Caco-2 (cell line): ENCODE results near the gene VCAN. TPM values are rescaled to one million over a fixed set of nuclear protein-coding genes. Genes with fewer than 3 reads are reported as not detected.

Experiments
- BruUV-seq: library from RNA; stranded (reverse); fragments of 400-500 nt; replicated peaks from 2 replicates; lab custom pipeline; 2021; lab: Mats Ljungman, UMichigan
- CTCF ChIA-PET: fragments of 300-600 bp; sonication (Branson Sonifier 250); formaldehyde crosslinking; loops from one replicate; lab custom pipeline; 2022; ENCODE audit warnings: antibody characterized with exemption; lab: Charles Lee
- POLR2A ChIA-PET: fragments of 300-600 bp; sonication (Branson Sonifier 250); formaldehyde crosslinking; loops from one replicate; lab custom pipeline; 2022; ENCODE audit warnings: antibody characterized with exemption; lab: Charles Lee
- DNase-seq, 2 experiments: peaks; one replicate each; pipeline versions ENCODE4 v3.0.0 to v3.0.0-alpha.2; 2020 to 2022
- H3K27me3 ChIP-seq: replicated peaks from 2 replicates; pipeline ENCODE4 v1.6.0; 2011; ENCODE audit warnings: low read length; ENCODE audit not compliant: control insufficient read depth, insufficient read depth
- H3K36me3 ChIP-seq: 2 replicates; pipeline ENCODE4 v1.5.1; 2011; ENCODE audit warnings: low read length; ENCODE audit not compliant: control insufficient read depth, insufficient read depth
- H3K4me1 ChIP-seq: fragments of 250-450 bp; sonication (Bioruptor Pico); 2 replicates; pipeline ENCODE4 v1.5.1; 2020; ENCODE audit warnings: mild to moderate bottlenecking
- H3K4me3 ChIP-seq: 2 replicates; pipeline ENCODE4 v1.5.1; 2011; ENCODE audit warnings: low read depth, mild to moderate bottlenecking, control low read depth, low read length
- H3K9me3 ChIP-seq: fragments of 250-450 bp; sonication (Bioruptor Pico); 2 replicates; pipeline ENCODE4 v1.5.1; 2020; ENCODE audit warnings: mild to moderate bottlenecking, moderate library complexity
- H3K27ac Mint-ChIP-seq: one replicate; pipeline ENCODE4 v1.8.0; 2022; ENCODE audit warnings: mixed read lengths; ENCODE audit not compliant: unreplicated experiment
- H3K27me3 Mint-ChIP-seq: one replicate; pipeline ENCODE4 v1.8.0; 2022; ENCODE audit warnings: mixed read lengths; ENCODE audit not compliant: insufficient read depth, unreplicated experiment
- H3K36me3 Mint-ChIP-seq: one replicate; pipeline ENCODE4 v1.8.0; 2022; ENCODE audit warnings: mild to moderate bottlenecking, mixed read lengths; ENCODE audit not compliant: insufficient read depth, unreplicated experiment
- H3K4me1 Mint-ChIP-seq: one replicate; pipeline ENCODE4 v1.8.0; 2022; ENCODE audit warnings: low read depth, mixed read lengths; ENCODE audit not compliant: unreplicated experiment
- H3K4me3 Mint-ChIP-seq: one replicate; pipeline ENCODE4 v1.8.0; 2022; ENCODE audit warnings: mild to moderate bottlenecking, moderate library complexity, mixed read lengths; ENCODE audit not compliant: unreplicated experiment
- H3K9me3 Mint-ChIP-seq: one replicate; pipeline ENCODE4 v1.8.0; 2022; ENCODE audit warnings: mixed read lengths; ENCODE audit not compliant: unreplicated experiment
- intact Hi-C: fragments of 100-400 bp; cut with micrococcal nuclease; formaldehyde crosslinking; loops from one replicate; pipeline ENCODE4 v1.10.0; 2022; ENCODE audit not compliant: unreplicated experiment
- total RNA-seq: library from RNA; stranded (reverse); gene quantifications from 2 replicates; pipeline ENCODE4 v1.2.3, GENCODE V29; 2022
- TF ChIP-seq, protein P1 (sequence below), 2 experiments: fragments of 200-600 bp in 1 of 2; IDR thresholded peaks; 1 replicate in 1 of 2; 2 replicates in 1 of 2; pipeline versions ENCODE4 v1.5.1 to v1.8.0; 2011 to 2022; ENCODE audit warnings: antibody characterized with exemption in 1 of 2, control low read depth in 1 of 2, inconsistent platforms in 1 of 2, low read depth in 1 of 2, low read length in 1 of 2, mild to moderate bottlenecking in 1 of 2, moderate library complexity in 1 of 2; ENCODE audit not compliant: insufficient read depth in 1 of 2, severe bottlenecking in 1 of 2, unreplicated experiment in 1 of 2

The VCAN gene
- total RNA-seq, 1 experiment from 2014 or later: 27.4 TPM

DNA sequence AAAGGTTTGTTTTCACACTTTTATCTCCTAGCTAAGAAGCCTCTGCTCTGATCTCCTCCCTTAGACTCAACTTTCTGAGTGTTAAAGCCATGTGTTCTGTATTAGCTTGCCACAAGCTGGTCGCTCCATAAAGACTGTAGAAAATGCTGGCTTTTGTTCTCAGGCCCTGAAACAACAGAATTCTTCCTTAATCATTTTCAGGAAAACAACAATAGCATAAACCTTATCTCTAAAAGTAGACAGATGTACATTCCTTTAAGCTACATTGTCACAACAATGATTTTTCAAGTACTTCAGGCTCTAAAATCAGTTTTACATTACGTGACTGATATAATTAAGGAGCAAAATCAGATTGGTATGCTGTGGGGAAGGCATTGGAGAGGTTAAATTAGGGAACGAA, 41.9 kb downstream of the VCAN start:
- Histone ChIP-seq H3K4me3 (no peak overlapping the region), H3K4me1 (no peaks in the 10 kb centered on the region), H3K36me3 (no peaks in the 10 kb centered on the region), H3K27me3 (no peaks in the 10 kb centered on the region), H3K9me3 (no peaks in the 10 kb centered on the region)
- DNase-seq: no peak
- H3K4me3 Mint-ChIP-seq: no peak overlapping the region
- no TSS peak for BruUV-seq
- ChIA-PET CTCF (no interaction called here), POLR2A (no interaction called here)
- no peaks in the 10 kb centered on the region for H3K27me3 Mint-ChIP-seq
- no peaks in the 10 kb centered on the region for H3K4me1 Mint-ChIP-seq
- intact Hi-C loops: no loop called here
- no peak overlapping the region for H3K27ac Mint-ChIP-seq
- TF ChIP-seq, protein P1, sequence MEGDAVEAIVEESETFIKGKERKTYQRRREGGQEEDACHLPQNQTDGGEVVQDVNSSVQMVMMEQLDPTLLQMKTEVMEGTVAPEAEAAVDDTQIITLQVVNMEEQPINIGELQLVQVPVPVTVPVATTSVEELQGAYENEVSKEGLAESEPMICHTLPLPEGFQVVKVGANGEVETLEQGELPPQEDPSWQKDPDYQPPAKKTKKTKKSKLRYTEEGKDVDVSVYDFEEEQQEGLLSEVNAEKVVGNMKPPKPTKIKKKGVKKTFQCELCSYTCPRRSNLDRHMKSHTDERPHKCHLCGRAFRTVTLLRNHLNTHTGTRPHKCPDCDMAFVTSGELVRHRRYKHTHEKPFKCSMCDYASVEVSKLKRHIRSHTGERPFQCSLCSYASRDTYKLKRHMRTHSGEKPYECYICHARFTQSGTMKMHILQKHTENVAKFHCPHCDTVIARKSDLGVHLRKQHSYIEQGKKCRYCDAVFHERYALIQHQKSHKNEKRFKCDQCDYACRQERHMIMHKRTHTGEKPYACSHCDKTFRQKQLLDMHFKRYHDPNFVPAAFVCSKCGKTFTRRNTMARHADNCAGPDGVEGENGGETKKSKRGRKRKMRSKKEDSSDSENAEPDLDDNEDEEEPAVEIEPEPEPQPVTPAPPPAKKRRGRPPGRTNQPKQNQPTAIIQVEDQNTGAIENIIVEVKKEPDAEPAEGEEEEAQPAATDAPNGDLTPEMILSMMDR (IDR thresholded peaks at IDR 0.05; ENCODE audit: insufficient read depth in 1 of 2, low read depth in 1 of 2, low read length in 1 of 2, severe bottlenecking in 1 of 2, unreplicated experiment in 1 of 2): no peak
- no peaks in the 10 kb centered on the region for H3K36me3 Mint-ChIP-seq
- H3K9me3 Mint-ChIP-seq: no peaks in the 10 kb centered on the region

DNA sequence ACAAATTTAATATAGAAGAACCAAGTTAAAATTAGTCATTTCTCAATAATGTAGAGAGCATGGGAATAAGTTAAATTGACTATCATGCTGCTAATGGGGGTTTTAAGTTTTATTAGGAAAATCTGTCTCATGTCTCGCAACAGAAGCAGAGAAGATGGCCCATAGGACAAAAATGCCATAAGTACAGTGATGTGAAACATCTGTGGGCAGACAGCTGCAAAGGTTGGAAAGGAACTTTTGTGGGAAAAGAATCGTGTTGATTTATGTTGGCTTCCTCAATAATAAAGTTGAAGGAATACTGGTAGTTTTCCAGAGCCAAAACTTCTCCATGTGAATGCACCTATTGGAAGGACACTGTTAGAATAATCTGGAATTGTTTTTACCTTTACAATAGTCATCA, 44.8 kb downstream of the VCAN start:
- CTCF ChIA-PET: no interaction called here
- TF ChIP-seq, protein P1 (IDR thresholded peaks at IDR 0.05; ENCODE audit: insufficient read depth in 1 of 2, low read depth in 1 of 2, low read length in 1 of 2, severe bottlenecking in 1 of 2, unreplicated experiment in 1 of 2): no peak
- Mint-ChIP-seq H3K27me3 (no peaks in the 10 kb centered on the region), H3K9me3 (peaks cover 7% of the 10 kb centered on the region), H3K36me3 (no peaks in the 10 kb centered on the region), H3K27ac (no peak overlapping the region), H3K4me1 (no peaks in the 10 kb centered on the region), H3K4me3 (no peak overlapping the region)
- no peak overlapping the region for H3K4me3 ChIP-seq
- H3K4me1 ChIP-seq: no peaks in the 10 kb centered on the region
- intact Hi-C loops: no loop called here
- BruUV-seq: no TSS peak
- H3K36me3 ChIP-seq: no peaks in the 10 kb centered on the region
- DNase-seq: no peak
- POLR2A ChIA-PET: no interaction called here
- H3K27me3 ChIP-seq: no peaks in the 10 kb centered on the region
- no peaks in the 10 kb centered on the region for H3K9me3 ChIP-seq

DNA sequence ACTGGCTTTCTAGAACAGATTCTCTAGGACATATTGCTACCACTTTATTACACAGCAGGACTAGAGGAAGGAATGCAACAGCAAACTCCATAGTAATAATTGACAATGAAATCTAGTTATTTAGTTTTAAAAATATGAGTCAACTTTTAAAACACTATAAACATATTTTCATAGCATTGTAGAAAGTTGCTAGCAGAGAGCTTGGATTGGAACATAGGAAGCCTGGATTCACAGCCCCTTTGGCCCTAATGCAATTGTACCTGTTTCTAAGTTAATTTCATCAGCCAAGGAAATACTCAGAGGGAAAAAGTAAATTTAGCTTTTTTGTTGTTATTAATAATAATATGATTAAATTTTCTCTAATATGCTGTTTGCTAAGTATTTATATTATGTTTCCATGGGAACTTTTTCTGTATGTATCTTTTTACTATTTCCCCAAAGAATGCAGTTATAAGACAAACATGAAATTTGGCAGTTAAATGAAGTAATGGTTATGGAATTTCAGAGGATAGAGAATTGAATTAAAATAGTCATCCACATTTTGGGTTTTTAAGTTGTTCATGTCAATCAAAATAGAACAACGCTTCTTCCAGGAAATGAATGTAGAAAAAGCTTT, 45.6 kb downstream of the VCAN start:
- Mint-ChIP-seq H3K4me3 (no peak overlapping the region), H3K4me1 (no peaks in the 10 kb centered on the region), H3K27me3 (no peaks in the 10 kb centered on the region), H3K27ac (no peak overlapping the region), H3K9me3 (peaks cover 7% of the 10 kb centered on the region), H3K36me3 (no peaks in the 10 kb centered on the region)
- Histone ChIP-seq H3K36me3 (no peaks in the 10 kb centered on the region), H3K27me3 (no peaks in the 10 kb centered on the region), H3K9me3 (no peaks in the 10 kb centered on the region), H3K4me3 (no peak overlapping the region), H3K4me1 (no peaks in the 10 kb centered on the region)
- no peak for DNase-seq
- intact Hi-C loops: no loop called here
- CTCF ChIA-PET: no interaction called here
- TF ChIP-seq, protein P1 (IDR thresholded peaks at IDR 0.05; ENCODE audit: insufficient read depth in 1 of 2, low read depth in 1 of 2, low read length in 1 of 2, severe bottlenecking in 1 of 2, unreplicated experiment in 1 of 2): no peak
- POLR2A ChIA-PET: no interaction called here
- no TSS peak for BruUV-seq
